ENCODE data around the gene UIMC1.

The UIMC1 gene

DNA sequence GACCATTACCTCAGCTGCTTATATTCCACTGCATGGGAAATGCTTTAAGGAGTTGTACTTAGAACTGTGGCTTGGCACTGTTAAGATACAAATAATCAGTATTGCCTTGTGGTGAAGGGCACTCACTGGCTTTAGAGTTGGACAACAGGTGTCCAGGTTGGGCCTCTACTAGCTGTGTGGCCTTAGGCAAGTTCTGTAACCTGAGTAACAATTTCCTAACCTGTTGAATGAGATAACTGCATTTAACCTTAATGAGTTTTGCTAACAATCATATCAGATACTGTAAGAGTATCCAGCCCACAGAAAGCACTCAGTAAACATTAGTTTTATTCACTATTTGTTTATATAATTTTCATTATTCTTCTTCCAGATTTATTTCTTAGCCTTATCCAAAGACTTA is 90.2 kb downstream of the UIMC1 start:
- Histone ChIP-seq H3K4me3 (ENCODE audit: low read depth, low read length) (no peak overlapping the region), H3K27me3 (ENCODE audit: control insufficient read depth, insufficient read depth, low read length) (no peaks in the 10 kb centered on the region), H3K9me3 (ENCODE audit: control insufficient read depth, insufficient read depth, low read length) (no peaks in the 10 kb centered on the region), H3K4me1 (ENCODE audit: control insufficient read depth, insufficient read depth, low read length) (no peaks in the 10 kb centered on the region), H3K9ac (ENCODE audit: low read depth, low read length) (no peak overlapping the region), H3K36me3 (ENCODE audit: control insufficient read depth, insufficient read depth, low read length) (no peaks in the 10 kb centered on the region)

- Histone ChIP-seq H3K36me3 (ENCODE audit: control insufficient read depth, insufficient read depth, low read length) (no peaks in the 10 kb centered on the region), H3K27me3 (ENCODE audit: control insufficient read depth, insufficient read depth, low read length) (no peaks in the 10 kb centered on the region), H3K4me3 (ENCODE audit: low read depth, low read length) (no peak overlapping the region), H3K9ac (ENCODE audit: low read depth, low read length) (no peak overlapping the region), H3K9me3 (ENCODE audit: control insufficient read depth, insufficient read depth, low read length) (no peaks in the 10 kb centered on the region), H3K4me1 (ENCODE audit: control insufficient read depth, insufficient read depth, low read length) (no peaks in the 10 kb centered on the region)
Measured at GRCh38 chr5:176915906-176916305, 90.7 kb downstream of the UIMC1 start.

- H3K4me3 ChIP-seq (ENCODE audit: low read depth, low read length): no peak overlapping the region
- H3K36me3 ChIP-seq (ENCODE audit: control insufficient read depth, insufficient read depth, low read length): peaks cover 6% of the 10 kb centered on the region
- H3K27me3 ChIP-seq (ENCODE audit: control insufficient read depth, insufficient read depth, low read length): no peaks in the 10 kb centered on the region
- H3K9me3 ChIP-seq (ENCODE audit: control insufficient read depth, insufficient read depth, low read length): no peaks in the 10 kb centered on the region
- H3K9ac ChIP-seq (ENCODE audit: low read depth, low read length): no peak overlapping the region
- H3K4me1 ChIP-seq (ENCODE audit: control insufficient read depth, insufficient read depth, low read length): no peaks in the 10 kb centered on the region
Measured at GRCh38 chr5:176912115-176912514, 94.5 kb downstream of the UIMC1 start.

DNA sequence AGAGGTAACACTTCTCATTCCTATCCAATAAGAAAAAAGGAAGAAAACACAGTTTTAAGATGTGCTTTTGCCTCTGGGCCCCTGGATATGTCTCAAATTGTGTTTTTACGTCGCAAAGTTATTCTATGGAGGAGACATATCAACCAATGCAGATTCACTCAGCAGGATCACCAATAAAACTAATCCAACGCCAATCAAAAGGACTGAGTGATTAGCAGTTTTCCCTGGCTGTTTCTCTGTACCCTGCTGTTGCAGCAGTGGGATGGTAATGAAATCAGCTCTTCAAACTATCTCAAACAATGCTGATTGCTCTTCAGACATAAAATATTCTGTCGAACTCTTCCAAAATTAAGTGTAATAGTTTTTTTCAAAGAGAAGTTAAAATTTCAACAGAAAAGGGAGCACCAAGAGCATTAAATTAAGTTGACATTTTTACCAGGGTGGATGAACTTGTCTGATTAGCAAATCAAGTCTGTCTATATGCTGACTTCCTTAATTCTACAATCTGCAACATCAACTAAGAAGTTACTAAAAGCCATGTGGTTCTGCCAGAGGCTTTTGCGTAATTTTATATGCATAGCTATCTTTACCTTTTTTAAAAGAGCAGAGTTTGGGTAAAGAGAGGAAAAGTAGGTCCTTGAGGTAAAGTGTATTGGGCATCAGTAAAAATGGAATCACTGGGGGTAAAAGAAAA is 97.8 kb downstream of the UIMC1 start:
- Histone ChIP-seq H3K9ac (ENCODE audit: low read depth, low read length) (no peak overlapping the region), H3K4me3 (ENCODE audit: low read depth, low read length) (no peak overlapping the region), H3K9me3 (ENCODE audit: control insufficient read depth, insufficient read depth, low read length) (no peaks in the 10 kb centered on the region), H3K4me1 (ENCODE audit: control insufficient read depth, insufficient read depth, low read length) (no peaks in the 10 kb centered on the region), H3K36me3 (ENCODE audit: control insufficient read depth, insufficient read depth, low read length) (peaks cover 23% of the 10 kb centered on the region), H3K27me3 (ENCODE audit: control insufficient read depth, insufficient read depth, low read length) (no peaks in the 10 kb centered on the region)

- Histone ChIP-seq H3K4me1 (ENCODE audit: control insufficient read depth, insufficient read depth, low read length) (no peaks in the 10 kb centered on the region), H3K4me3 (ENCODE audit: low read depth, low read length) (no peak overlapping the region), H3K36me3 (ENCODE audit: control insufficient read depth, insufficient read depth, low read length) (peaks cover 31% of the 10 kb centered on the region), H3K9me3 (ENCODE audit: control insufficient read depth, insufficient read depth, low read length) (no peaks in the 10 kb centered on the region), H3K9ac (ENCODE audit: low read depth, low read length) (no peak overlapping the region), H3K27me3 (ENCODE audit: control insufficient read depth, insufficient read depth, low read length) (no peaks in the 10 kb centered on the region)
Measured at GRCh38 chr5:176906796-176907195, 99.8 kb downstream of the UIMC1 start.

- no peaks in the 10 kb centered on the region for H3K27me3 ChIP-seq (ENCODE audit: control insufficient read depth, insufficient read depth, low read length)
- no peak overlapping the region for H3K9ac ChIP-seq (ENCODE audit: low read depth, low read length)
- H3K9me3 ChIP-seq (ENCODE audit: control insufficient read depth, insufficient read depth, low read length): no peaks in the 10 kb centered on the region
- no peaks in the 10 kb centered on the region for H3K4me1 ChIP-seq (ENCODE audit: control insufficient read depth, insufficient read depth, low read length)
- no peak overlapping the region for H3K4me3 ChIP-seq (ENCODE audit: low read depth, low read length)
- peaks cover 31% of the 10 kb centered on the region for H3K36me3 ChIP-seq (ENCODE audit: control insufficient read depth, insufficient read depth, low read length)
Measured at GRCh38 chr5:176906126-176906525, 100.5 kb downstream of the UIMC1 start.

DNA sequence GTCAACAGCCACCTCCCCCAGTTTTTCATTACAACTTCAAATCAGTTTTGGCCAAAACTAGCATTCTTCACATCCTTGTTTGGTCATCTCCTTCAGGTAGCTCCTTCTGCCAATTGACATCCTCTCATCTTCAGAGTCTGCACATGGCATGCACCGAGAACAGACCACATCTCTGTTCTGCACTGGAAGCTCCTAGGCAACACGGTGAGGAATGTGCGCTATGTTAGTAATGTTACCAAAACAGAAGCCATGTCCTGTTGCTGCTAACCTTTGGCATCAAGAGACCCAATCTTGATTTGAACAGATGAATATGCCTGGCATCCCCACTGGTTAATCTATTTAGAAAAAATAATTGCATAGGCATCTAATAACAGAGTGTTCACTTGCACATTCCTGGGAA is 102.3 kb downstream of the UIMC1 start:
- Histone ChIP-seq H3K27me3 (ENCODE audit: control insufficient read depth, insufficient read depth, low read length) (no peaks in the 10 kb centered on the region), H3K4me3 (ENCODE audit: low read depth, low read length) (no peak overlapping the region), H3K4me1 (ENCODE audit: control insufficient read depth, insufficient read depth, low read length) (peaks cover 4% of the 10 kb centered on the region), H3K9me3 (ENCODE audit: control insufficient read depth, insufficient read depth, low read length) (no peaks in the 10 kb centered on the region), H3K36me3 (ENCODE audit: control insufficient read depth, insufficient read depth, low read length) (peaks cover 31% of the 10 kb centered on the region), H3K9ac (ENCODE audit: low read depth, low read length) (no peak overlapping the region)

DNA sequence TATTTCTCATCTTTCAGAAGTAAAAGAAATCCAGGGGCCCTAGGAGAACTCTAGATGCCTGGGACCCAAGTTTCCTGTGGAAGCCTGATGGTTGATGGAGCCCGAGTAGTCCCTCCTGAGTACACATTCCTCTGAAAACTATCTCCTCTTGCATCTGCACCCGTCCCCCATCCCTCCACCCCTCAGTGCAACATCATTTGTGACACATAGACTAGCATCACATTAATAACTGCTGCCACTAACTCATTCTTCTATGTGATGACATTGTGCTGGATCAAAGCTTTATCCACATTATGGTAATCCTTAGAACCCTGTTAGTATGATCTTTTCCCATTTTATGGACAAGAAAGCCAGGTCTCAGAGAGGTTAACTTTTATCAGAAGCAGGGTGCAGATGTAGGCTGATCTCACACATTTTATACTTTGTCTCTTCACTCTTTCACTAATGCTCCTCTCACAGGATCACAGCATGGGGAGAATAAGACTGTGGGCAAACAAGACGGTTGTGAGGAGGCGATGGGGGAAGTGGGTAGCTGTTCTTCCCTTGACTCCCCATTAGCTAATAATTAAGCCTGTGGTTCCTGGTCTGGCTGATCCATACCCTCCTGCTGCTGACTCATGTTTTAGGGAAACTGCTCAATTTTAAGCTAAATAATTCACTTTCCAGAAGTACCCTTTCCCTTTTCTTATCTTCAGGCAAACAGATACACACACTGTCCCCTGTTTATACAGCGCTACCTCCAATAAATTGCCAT is 103.5 kb downstream of the UIMC1 start:
- Histone ChIP-seq H3K4me3 (ENCODE audit: low read depth, low read length) (no peak overlapping the region), H3K4me1 (ENCODE audit: control insufficient read depth, insufficient read depth, low read length) (peaks cover 6% of the 10 kb centered on the region), H3K9me3 (ENCODE audit: control insufficient read depth, insufficient read depth, low read length) (no peaks in the 10 kb centered on the region), H3K27me3 (ENCODE audit: control insufficient read depth, insufficient read depth, low read length) (no peaks in the 10 kb centered on the region), H3K36me3 (ENCODE audit: control insufficient read depth, insufficient read depth, low read length) (peaks cover 31% of the 10 kb centered on the region), H3K9ac (ENCODE audit: low read depth, low read length) (no peak overlapping the region)

DNA sequence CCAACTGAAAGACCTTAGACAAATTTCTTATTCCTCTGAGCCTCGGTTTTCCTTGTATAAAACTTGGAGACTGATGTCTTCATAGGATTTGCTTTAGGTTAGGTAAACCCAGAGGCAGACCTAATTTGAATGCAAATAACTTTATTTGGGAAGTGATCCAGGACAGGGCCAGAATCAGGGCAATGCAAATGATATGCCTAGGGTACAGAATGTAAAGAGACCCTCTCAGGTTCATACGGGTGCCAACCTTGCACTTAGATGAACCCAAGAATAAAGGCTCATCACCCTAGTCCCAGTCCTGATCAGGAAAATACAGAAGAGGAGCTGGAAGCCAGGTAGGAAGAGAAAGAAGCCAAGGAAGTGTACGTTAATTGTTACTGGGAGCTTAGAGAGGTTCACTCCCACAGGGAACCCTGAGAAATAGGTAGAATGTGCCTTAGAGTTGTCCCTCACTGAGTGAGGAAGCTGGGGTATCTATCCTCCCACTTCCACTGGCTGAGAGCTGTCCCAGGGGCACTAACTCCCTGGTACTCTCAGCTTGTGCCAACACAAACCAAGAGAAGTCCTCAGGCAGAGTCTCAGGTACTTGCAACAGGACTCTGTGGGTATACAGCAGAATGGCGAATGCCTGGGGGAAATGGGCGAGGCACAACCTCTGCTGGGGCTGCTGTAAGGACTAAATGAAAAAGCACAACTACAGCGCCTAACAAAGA is 104.3 kb downstream of the UIMC1 start:
- H3K27me3 ChIP-seq (ENCODE audit: control insufficient read depth, insufficient read depth, low read length): no peaks in the 10 kb centered on the region
- H3K36me3 ChIP-seq (ENCODE audit: control insufficient read depth, insufficient read depth, low read length): peaks cover 26% of the 10 kb centered on the region
- no peak overlapping the region for H3K9ac ChIP-seq (ENCODE audit: low read depth, low read length)
- no peak overlapping the region for H3K4me3 ChIP-seq (ENCODE audit: low read depth, low read length)
- H3K9me3 ChIP-seq (ENCODE audit: control insufficient read depth, insufficient read depth, low read length): no peaks in the 10 kb centered on the region
- peaks cover 6% of the 10 kb centered on the region for H3K4me1 ChIP-seq (ENCODE audit: control insufficient read depth, insufficient read depth, low read length)

- Histone ChIP-seq H3K9me3 (ENCODE audit: control insufficient read depth, insufficient read depth, low read length) (no peaks in the 10 kb centered on the region), H3K4me1 (ENCODE audit: control insufficient read depth, insufficient read depth, low read length) (peaks cover 6% of the 10 kb centered on the region), H3K27me3 (ENCODE audit: control insufficient read depth, insufficient read depth, low read length) (no peaks in the 10 kb centered on the region), H3K36me3 (ENCODE audit: control insufficient read depth, insufficient read depth, low read length) (peaks cover 25% of the 10 kb centered on the region), H3K4me3 (ENCODE audit: low read depth, low read length) (no peak overlapping the region), H3K9ac (ENCODE audit: low read depth, low read length) (no peak overlapping the region)
Measured at GRCh38 chr5:176901260-176902101, 105.1 kb downstream of the UIMC1 start.

DNA sequence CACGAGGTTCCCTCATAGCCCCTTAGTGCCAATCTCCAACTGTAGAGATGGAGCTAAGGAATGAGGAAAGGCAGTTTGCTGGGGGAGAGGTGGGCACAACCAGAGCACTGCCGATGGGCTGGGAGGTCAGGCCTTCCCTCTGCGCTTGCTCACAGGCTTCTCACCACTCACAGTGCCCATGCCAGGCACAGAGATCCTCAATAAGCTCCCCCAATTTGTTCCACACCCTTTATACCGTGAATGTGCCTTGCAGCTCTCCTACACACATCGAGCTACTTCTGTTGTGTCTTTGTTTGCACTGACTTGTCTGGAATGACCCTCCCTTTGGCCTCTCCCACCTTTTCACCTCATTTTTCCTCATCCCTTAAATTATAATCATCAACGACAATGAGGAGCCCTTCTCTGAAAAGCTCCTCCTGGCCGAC is 105.8 kb downstream of the UIMC1 start:
- Histone ChIP-seq H3K9ac (ENCODE audit: low read depth, low read length) (no peak overlapping the region), H3K4me1 (ENCODE audit: control insufficient read depth, insufficient read depth, low read length) (peaks cover 6% of the 10 kb centered on the region), H3K27me3 (ENCODE audit: control insufficient read depth, insufficient read depth, low read length) (no peaks in the 10 kb centered on the region), H3K4me3 (ENCODE audit: low read depth, low read length) (no peak overlapping the region), H3K9me3 (ENCODE audit: control insufficient read depth, insufficient read depth, low read length) (no peaks in the 10 kb centered on the region), H3K36me3 (ENCODE audit: control insufficient read depth, insufficient read depth, low read length) (peaks cover 18% of the 10 kb centered on the region)
